GM12878 (cell line): ENCODE measurements around the gene ITGA2. TPM values are rescaled to one million over a fixed set of nuclear protein-coding genes. Genes with fewer than 3 reads are reported as not detected.

Source experiments
- ATAC-seq: fragments of 200-7000 bp; cut with Tn5 transposase; 3 replicates; pipeline ENCODE4 v1.9.1; 2020; ENCODE audit warnings: mild to moderate bottlenecking, moderate library complexity
- BruUV-seq: library from RNA; stranded (reverse); fragments of 400-500 nt; replicated peaks from 2 replicates; lab custom pipeline; 2021; lab: Mats Ljungman, UMichigan
- CTCF ChIA-PET: fragments of 300-600 bp; sonication (Branson Sonifier 250); formaldehyde crosslinking; extraction: SDS; loops from one replicate; lab custom pipeline; 2021; ENCODE audit warnings: inconsistent platforms; lab: Yijun Ruan, JAX
- POLR2A ChIA-PET: fragments of 350-600 bp; formaldehyde crosslinking; extraction: SDS; loops from one replicate; lab custom pipeline; 2021; ENCODE audit warnings: inconsistent platforms; lab: Charles Lee
- RAD21 ChIA-PET: fragments of 300-600 bp; sonication (Branson Sonifier 250); formaldehyde crosslinking; loops from one replicate; lab custom pipeline; 2023; ENCODE audit warnings: antibody characterized with exemption; ENCODE audit not compliant: unreplicated experiment; lab: Charles Lee
- SMC1A ChIA-PET: fragments of 300-600 bp; sonication (Branson Sonifier 250); formaldehyde crosslinking; loops from one replicate; lab custom pipeline; 2023; ENCODE audit not compliant: unreplicated experiment, uncharacterized antibody; lab: Charles Lee
- DNase-seq: peaks from one replicate; pipeline ENCODE4 v3.0.0-alpha.2; 2011; ENCODE audit warnings: low read depth, low spot score
- FAIRE-seq: peaks from 3 replicates; lab custom pipeline; 2011; peaks lifted over from hg19 to GRCh38; lab: Jason Lieb, UNC
- H2AFZ ChIP-seq: 2 replicates; pipeline ENCODE4 v1.6.0; 2011; ENCODE audit warnings: low read depth, low read length, control low read depth; ENCODE audit not compliant: control insufficient read depth
- H3K27ac ChIP-seq: 2 replicates; pipeline ENCODE4 v1.5.1; 2011; ENCODE audit warnings: control low read depth; ENCODE audit not compliant: control insufficient read depth, insufficient read depth
- H3K27me3 ChIP-seq, 2 experiments: replicated peaks in 1 of 2; 2 replicates each; pipeline versions ENCODE4 v1.6.0 to v1.6.1; 2011; ENCODE audit warnings: low read length in 1 of 2; ENCODE audit not compliant: control insufficient read depth in 2 of 2, insufficient read depth in 2 of 2
- H3K36me3 ChIP-seq, 2 experiments: 2 replicates each; pipeline ENCODE4 v1.5.1; 2011; ENCODE audit warnings: low read length in 1 of 2; ENCODE audit not compliant: control insufficient read depth in 2 of 2, insufficient read depth in 2 of 2
- H3K4me1 ChIP-seq: 2 replicates; pipeline ENCODE4 v1.6.1; 2011; ENCODE audit warnings: mild to moderate bottlenecking, low read length, moderate library complexity, mixed read lengths; ENCODE audit not compliant: control insufficient read depth, insufficient read depth
- H3K4me2 ChIP-seq: 2 replicates; pipeline ENCODE4 v1.6.0; 2011; ENCODE audit warnings: control low read depth; ENCODE audit not compliant: control insufficient read depth, insufficient read depth
- H3K4me3 ChIP-seq: fragments of 200-600 bp; sonication (generic); 2 replicates; pipeline ENCODE4 v1.5.1; 2016
- H3K79me2 ChIP-seq: 2 replicates; pipeline ENCODE4 v1.6.0; 2011; ENCODE audit warnings: low read length; ENCODE audit not compliant: control insufficient read depth, insufficient read depth
- H3K9ac ChIP-seq: 2 replicates; pipeline ENCODE4 v1.8.0; 2011; ENCODE audit warnings: low read length, control low read depth, mixed read lengths; ENCODE audit not compliant: control insufficient read depth, insufficient read depth
- H3K9me3 ChIP-seq: replicated peaks from 3 replicates; pipeline ENCODE4 v1.5.1; 2011; ENCODE audit warnings: mild to moderate bottlenecking, low read length; ENCODE audit not compliant: control insufficient read depth, insufficient read depth
- H4K20me1 ChIP-seq: 2 replicates; pipeline ENCODE4 v1.6.0; 2011; ENCODE audit not compliant: control insufficient read depth, insufficient read depth
- CBX5 ChIP-seq: sonication (generic); IDR thresholded peaks from 2 replicates; pipeline ENCODE4 v1.6.1; 2016; ENCODE audit warnings: low read depth, moderate library complexity, mild to moderate bottlenecking, inconsistent platforms
- IKZF2 ChIP-seq, 2 experiments: fragments of 450-650 bp; IDR thresholded peaks; 2 replicates each; pipeline ENCODE4 v1.6.1; 2017; ENCODE audit warnings: mild to moderate bottlenecking in 2 of 2, moderate library complexity in 2 of 2
- NFYB ChIP-seq: IDR thresholded peaks from 2 replicates; pipeline ENCODE4 v1.6.1; 2011; ENCODE audit warnings: low read depth, mild to moderate bottlenecking, low read length, improper control_type of control experiment, moderate library complexity; ENCODE audit not compliant: insufficient read depth
- PAX5 ChIP-seq: IDR thresholded peaks from 2 replicates; pipeline ENCODE4 v1.6.1; 2011; ENCODE audit warnings: low read depth, low read length, borderline replicate concordance
- RBBP5 ChIP-seq: fragments of 200-600 bp; sonication (generic); conservative IDR thresholded peaks from 2 replicates; pipeline ENCODE4 v1.6.1; 2016
- SIN3A ChIP-seq: IDR thresholded peaks from 2 replicates; pipeline ENCODE4 v1.6.1; 2012; ENCODE audit warnings: low read depth, low read length, improper control_type of control experiment
- SMAD5 ChIP-seq: IDR thresholded peaks from 2 replicates; pipeline ENCODE4 v1.6.1; 2016; ENCODE audit warnings: antibody characterized with exemption, low read depth
- SMARCA5 ChIP-seq: fragments of 450-650 bp; IDR thresholded peaks from 2 replicates; pipeline ENCODE4 v1.6.1; 2017; ENCODE audit warnings: mild to moderate bottlenecking
- SP1 ChIP-seq: IDR thresholded peaks from one replicate; pipeline ENCODE4 v1.6.1; 2011; ENCODE audit warnings: low read depth, low read length
- TARDBP ChIP-seq: IDR thresholded peaks from 2 replicates; pipeline ENCODE4 v1.6.1; 2016; ENCODE audit warnings: borderline replicate concordance
- TBL1XR1 ChIP-seq: IDR thresholded peaks from 2 replicates; pipeline ENCODE4 v1.6.1; 2012; ENCODE audit warnings: low read depth, low read length, improper control_type of control experiment
- USF2 ChIP-seq: IDR thresholded peaks from 2 replicates; pipeline ENCODE4 v1.6.1; 2011; ENCODE audit warnings: low read depth, low read length, improper control_type of control experiment, borderline replicate concordance
- ZNF384 ChIP-seq: IDR thresholded peaks from 2 replicates; pipeline ENCODE4 v1.6.1; 2012; ENCODE audit warnings: low read depth, mild to moderate bottlenecking, low read length, improper control_type of control experiment, borderline replicate concordance
- WGBS: methylation state at CpG from one replicate; pipeline ENCODE4 v1.1.6; 2016; ENCODE audit warnings: low lambda C conversion rate; ENCODE audit not compliant: insufficient replicate concordance, insufficient coverage; ENCODE audit errors: missing lambda C conversion rate; 5-methylcytosine and 5-hydroxymethylcytosine counted together
- in situ Hi-C: fragments of 300-500 bp; cut with MboI; formaldehyde crosslinking; loops from 9 replicates; pipeline ENCODE4 v1.14.3; 2018; ENCODE audit warnings: mixed read lengths
- intact Hi-C: fragments of 100-400 bp; cut with micrococcal nuclease; formaldehyde crosslinking; loops from one replicate; pipeline ENCODE4 v1.14.2; 2022; ENCODE audit not compliant: unreplicated experiment
- polyA plus RNA-seq, 11 experiments: library from polyadenylated mRNA; depleted of rRNA in 4 of 11; unstranded in 6 of 11; stranded (reverse) in 5 of 11; fragments of >200 nt; fragmentation: Nextera tagmentation in 4 of 11; fragmentation: Illumina TruSeq in 1 of 11; extraction: Ambion mirVana in 4 of 11; extraction: Trizol in 1 of 11; gene quantifications; 1 replicate in 1 of 11; 2 replicates in 10 of 11; pipeline versions ENCODE4 v1.2.1 to v1.2.3, GENCODE V29; 2011 to 2016; ENCODE audit warnings: inconsistent platforms in 2 of 11, missing spikeins in 2 of 11, low read depth in 1 of 11
- total RNA-seq, 4 experiments: library from RNA; depleted of rRNA in 3 of 4; stranded (reverse); fragments of >200 nt in 3 of 4; fragmentation: Illumina TruSeq in 1 of 4; extraction: Trizol in 1 of 4; gene quantifications; 2 replicates each; pipeline versions ENCODE4 v1.2.1 to v1.2.3, GENCODE V29; 2013 to 2021
- TF ChIP-seq, protein P1 (sequence below): fragments of 450-650 bp; formaldehyde crosslinking; IDR thresholded peaks from 2 replicates; pipeline ENCODE4 v1.4.0; 2020; ENCODE audit warnings: mild to moderate bottlenecking, moderate library complexity
- TF ChIP-seq, protein P2 (sequence below): fragments of 450-650 bp; IDR thresholded peaks from 2 replicates; pipeline ENCODE4 v1.6.1; 2017; ENCODE audit warnings: borderline replicate concordance
- TF ChIP-seq, protein P3 (sequence below): fragments of 450-650 bp; conservative IDR thresholded peaks from 2 replicates; pipeline ENCODE4 v1.6.1; 2017; ENCODE audit warnings: mild to moderate bottlenecking, moderate library complexity

ITGA2 gene
- total and polyA plus RNA-seq, 10 of the 15 experiments (the other 5 are each of a cell fraction or from before 2014, with no cell fraction given) = under 0.01 to 0.13 (median 0.03) TPM; not detected in 6

GRCh38 chr5:53039855-53040254, 50.7 kb downstream of the ITGA2 start:
- Histone ChIP-seq H3K27me3 (no peaks in the 10 kb centered on the region), H3K36me3 (no peaks in the 10 kb centered on the region), H3K9me3 (no peaks in the 10 kb centered on the region), H3K4me1 (peaks cover 4% of the 10 kb centered on the region; the same call in 1 of the 2 replicates), H3K9ac (no peak overlapping the region), H3K4me3 (no peak overlapping the region), H2AFZ (no peak overlapping the region), H3K79me2 (no peaks in the 10 kb centered on the region), H3K27ac (no peak overlapping the region), H3K4me2 (no peak overlapping the region), H4K20me1 (no peaks in the 10 kb centered on the region)
- in situ Hi-C loops = no loop called here
- BruUV-seq = no TSS peak
- 35% methylated on average over 3 of the region's 3 CpGs for WGBS
- ATAC-seq (no peak), FAIRE-seq (no peak), DNase-seq (no peak)
- ChIA-PET POLR2A (no interaction called here), RAD21 (no interaction called here), CTCF (interaction anchor here (2.6 kb wide), 1 partner anchor 16 kb away, joined by 7 read pairs; no protein-coding TSS in a partner anchor), SMC1A (interaction anchor here (1.4 kb wide), 1 partner anchor 50 kb away, joined by 3 read pairs; no protein-coding TSS in a partner anchor)
- TF ChIP-seq SP1 = no peak
- no peak for TF ChIP-seq ZNF384
- no peak for TF ChIP-seq SMAD5
- no peak for TF ChIP-seq SIN3A
- TF ChIP-seq, protein P1, sequence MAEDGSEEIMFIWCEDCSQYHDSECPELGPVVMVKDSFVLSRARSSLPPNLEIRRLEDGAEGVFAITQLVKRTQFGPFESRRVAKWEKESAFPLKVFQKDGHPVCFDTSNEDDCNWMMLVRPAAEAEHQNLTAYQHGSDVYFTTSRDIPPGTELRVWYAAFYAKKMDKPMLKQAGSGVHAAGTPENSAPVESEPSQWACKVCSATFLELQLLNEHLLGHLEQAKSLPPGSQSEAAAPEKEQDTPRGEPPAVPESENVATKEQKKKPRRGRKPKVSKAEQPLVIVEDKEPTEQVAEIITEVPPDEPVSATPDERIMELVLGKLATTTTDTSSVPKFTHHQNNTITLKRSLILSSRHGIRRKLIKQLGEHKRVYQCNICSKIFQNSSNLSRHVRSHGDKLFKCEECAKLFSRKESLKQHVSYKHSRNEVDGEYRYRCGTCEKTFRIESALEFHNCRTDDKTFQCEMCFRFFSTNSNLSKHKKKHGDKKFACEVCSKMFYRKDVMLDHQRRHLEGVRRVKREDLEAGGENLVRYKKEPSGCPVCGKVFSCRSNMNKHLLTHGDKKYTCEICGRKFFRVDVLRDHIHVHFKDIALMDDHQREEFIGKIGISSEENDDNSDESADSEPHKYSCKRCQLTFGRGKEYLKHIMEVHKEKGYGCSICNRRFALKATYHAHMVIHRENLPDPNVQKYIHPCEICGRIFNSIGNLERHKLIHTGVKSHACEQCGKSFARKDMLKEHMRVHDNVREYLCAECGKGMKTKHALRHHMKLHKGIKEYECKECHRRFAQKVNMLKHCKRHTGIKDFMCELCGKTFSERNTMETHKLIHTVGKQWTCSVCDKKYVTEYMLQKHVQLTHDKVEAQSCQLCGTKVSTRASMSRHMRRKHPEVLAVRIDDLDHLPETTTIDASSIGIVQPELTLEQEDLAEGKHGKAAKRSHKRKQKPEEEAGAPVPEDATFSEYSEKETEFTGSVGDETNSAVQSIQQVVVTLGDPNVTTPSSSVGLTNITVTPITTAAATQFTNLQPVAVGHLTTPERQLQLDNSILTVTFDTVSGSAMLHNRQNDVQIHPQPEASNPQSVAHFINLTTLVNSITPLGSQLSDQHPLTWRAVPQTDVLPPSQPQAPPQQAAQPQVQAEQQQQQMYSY = no peak
- no peak for TF ChIP-seq RBBP5
- TF ChIP-seq, protein P2, sequence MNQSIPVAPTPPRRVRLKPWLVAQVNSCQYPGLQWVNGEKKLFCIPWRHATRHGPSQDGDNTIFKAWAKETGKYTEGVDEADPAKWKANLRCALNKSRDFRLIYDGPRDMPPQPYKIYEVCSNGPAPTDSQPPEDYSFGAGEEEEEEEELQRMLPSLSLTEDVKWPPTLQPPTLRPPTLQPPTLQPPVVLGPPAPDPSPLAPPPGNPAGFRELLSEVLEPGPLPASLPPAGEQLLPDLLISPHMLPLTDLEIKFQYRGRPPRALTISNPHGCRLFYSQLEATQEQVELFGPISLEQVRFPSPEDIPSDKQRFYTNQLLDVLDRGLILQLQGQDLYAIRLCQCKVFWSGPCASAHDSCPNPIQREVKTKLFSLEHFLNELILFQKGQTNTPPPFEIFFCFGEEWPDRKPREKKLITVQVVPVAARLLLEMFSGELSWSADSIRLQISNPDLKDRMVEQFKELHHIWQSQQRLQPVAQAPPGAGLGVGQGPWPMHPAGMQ = no peak
- TF ChIP-seq NFYB = no peak
- no peak for TF ChIP-seq IKZF2 (IDR thresholded peaks at IDR 0.05)
- TF ChIP-seq, protein P3, sequence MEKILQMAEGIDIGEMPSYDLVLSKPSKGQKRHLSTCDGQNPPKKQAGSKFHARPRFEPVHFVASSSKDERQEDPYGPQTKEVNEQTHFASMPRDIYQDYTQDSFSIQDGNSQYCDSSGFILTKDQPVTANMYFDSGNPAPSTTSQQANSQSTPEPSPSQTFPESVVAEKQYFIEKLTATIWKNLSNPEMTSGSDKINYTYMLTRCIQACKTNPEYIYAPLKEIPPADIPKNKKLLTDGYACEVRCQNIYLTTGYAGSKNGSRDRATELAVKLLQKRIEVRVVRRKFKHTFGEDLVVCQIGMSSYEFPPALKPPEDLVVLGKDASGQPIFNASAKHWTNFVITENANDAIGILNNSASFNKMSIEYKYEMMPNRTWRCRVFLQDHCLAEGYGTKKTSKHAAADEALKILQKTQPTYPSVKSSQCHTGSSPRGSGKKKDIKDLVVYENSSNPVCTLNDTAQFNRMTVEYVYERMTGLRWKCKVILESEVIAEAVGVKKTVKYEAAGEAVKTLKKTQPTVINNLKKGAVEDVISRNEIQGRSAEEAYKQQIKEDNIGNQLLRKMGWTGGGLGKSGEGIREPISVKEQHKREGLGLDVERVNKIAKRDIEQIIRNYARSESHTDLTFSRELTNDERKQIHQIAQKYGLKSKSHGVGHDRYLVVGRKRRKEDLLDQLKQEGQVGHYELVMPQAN = no peak
- TF ChIP-seq TARDBP = no peak
- no peak for TF ChIP-seq SMARCA5
- no peak for TF ChIP-seq CBX5
- TF ChIP-seq TBL1XR1 = no peak
- no peak for TF ChIP-seq USF2
- no peak for TF ChIP-seq PAX5
- intact Hi-C loops = loop anchor here (5.0 kb wide), 1 partner anchor 93 kb away; no protein-coding TSS in a partner anchor
